ENCODE data around the gene PKNOX2.

PKNOX2 gene

DNA sequence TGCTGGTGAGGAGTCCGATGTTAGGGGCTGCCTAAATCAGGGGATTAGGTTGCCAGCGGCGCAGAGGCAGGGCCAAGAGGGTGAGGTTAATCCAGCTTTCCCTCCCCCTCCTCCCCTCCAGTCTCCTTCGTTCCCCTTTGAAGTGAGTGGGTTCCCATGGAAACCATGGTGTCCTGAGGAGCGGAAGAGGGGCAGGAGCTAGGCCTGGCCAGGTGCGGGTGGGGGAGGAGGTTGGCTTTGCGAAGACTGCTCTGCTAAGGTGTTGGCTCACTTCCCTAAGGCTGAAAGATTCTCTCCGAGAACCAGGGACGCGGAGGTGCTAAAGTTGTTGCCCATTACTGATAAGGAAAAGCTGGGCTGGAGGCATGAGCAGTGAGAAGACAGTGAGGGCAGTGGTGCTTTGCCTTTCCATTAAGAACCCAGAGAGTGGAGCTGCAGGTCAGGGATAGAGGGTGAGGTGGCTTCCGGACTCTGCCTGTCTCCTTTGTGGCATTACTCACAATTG is 206.9 kb downstream of the PKNOX2 start:
- Histone ChIP-seq H3K9ac (ENCODE audit: low read depth, low read length) (peak overlapping the region; percentile 27; the same call in 1 of the 2 replicates), H3K27ac (ENCODE audit: low read depth, low read length) (peak overlapping the region; percentile 55), H3K4me3 (ENCODE audit: low read length) (peak overlapping the region; percentile 38), H3K36me3 (ENCODE audit: insufficient read depth, low read length) (no peaks in the 10 kb centered on the region), H3K9me3 (ENCODE audit: insufficient read depth, low read depth, low read length) (no peaks in the 10 kb centered on the region), H3K4me1 (ENCODE audit: insufficient read depth, low read length) (peaks cover 41% of the 10 kb centered on the region), H3K27me3 (ENCODE audit: insufficient read depth, low read length) (no peaks in the 10 kb centered on the region)
- WGBS = 4% methylated on average over 8 of the region's 11 CpGs

GRCh38 chr11:125372088-125372487 is 207.5 kb downstream of the PKNOX2 start:
- Histone ChIP-seq H3K4me1 (ENCODE audit: insufficient read depth, low read length) (peaks cover 41% of the 10 kb centered on the region), H3K9me3 (ENCODE audit: insufficient read depth, low read depth, low read length) (no peaks in the 10 kb centered on the region), H3K36me3 (ENCODE audit: insufficient read depth, low read length) (no peaks in the 10 kb centered on the region), H3K27me3 (ENCODE audit: insufficient read depth, low read length) (no peaks in the 10 kb centered on the region), H3K9ac (ENCODE audit: low read depth, low read length) (no peak overlapping the region), H3K27ac (ENCODE audit: low read depth, low read length) (0 out of 2 replicates have a peak overlapping the region, but pooled peaks have one; percentile 38), H3K4me3 (ENCODE audit: low read length) (peak overlapping the region; percentile 38)
- 67% methylated on average over 14 of the region's 14 CpGs for WGBS

DNA sequence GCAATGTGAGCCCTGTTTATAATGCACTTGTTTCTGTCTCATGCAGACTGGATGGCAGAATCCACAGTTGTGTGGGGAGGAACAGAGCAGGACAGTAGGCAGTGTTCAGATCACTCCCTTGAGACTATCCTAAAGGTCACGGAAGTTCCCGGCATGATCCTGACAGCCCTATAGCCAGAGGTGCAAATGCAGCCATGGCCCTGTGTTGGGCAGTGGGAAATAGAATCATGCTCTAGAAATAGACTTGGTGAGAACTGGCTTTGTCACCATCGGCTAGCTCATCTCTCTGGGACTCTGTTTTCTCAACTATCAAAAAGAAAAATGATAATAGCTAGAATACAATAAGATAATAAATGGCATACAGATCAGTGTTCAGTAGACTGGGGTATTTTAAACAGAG is 208.4 kb downstream of the PKNOX2 start:
- no peak overlapping the region for H3K9ac ChIP-seq (ENCODE audit: low read depth, low read length)
- H3K27ac ChIP-seq (ENCODE audit: low read depth, low read length) = no peak overlapping the region
- no peak overlapping the region for H3K4me3 ChIP-seq (ENCODE audit: low read length)
- no peaks in the 10 kb centered on the region for H3K27me3 ChIP-seq (ENCODE audit: insufficient read depth, low read length)
- 92% methylated on average over 2 of the region's 3 CpGs for WGBS
- no peaks in the 10 kb centered on the region for H3K9me3 ChIP-seq (ENCODE audit: insufficient read depth, low read depth, low read length)
- peaks cover 41% of the 10 kb centered on the region for H3K4me1 ChIP-seq (ENCODE audit: insufficient read depth, low read length)
- H3K36me3 ChIP-seq (ENCODE audit: insufficient read depth, low read length) = no peaks in the 10 kb centered on the region

DNA sequence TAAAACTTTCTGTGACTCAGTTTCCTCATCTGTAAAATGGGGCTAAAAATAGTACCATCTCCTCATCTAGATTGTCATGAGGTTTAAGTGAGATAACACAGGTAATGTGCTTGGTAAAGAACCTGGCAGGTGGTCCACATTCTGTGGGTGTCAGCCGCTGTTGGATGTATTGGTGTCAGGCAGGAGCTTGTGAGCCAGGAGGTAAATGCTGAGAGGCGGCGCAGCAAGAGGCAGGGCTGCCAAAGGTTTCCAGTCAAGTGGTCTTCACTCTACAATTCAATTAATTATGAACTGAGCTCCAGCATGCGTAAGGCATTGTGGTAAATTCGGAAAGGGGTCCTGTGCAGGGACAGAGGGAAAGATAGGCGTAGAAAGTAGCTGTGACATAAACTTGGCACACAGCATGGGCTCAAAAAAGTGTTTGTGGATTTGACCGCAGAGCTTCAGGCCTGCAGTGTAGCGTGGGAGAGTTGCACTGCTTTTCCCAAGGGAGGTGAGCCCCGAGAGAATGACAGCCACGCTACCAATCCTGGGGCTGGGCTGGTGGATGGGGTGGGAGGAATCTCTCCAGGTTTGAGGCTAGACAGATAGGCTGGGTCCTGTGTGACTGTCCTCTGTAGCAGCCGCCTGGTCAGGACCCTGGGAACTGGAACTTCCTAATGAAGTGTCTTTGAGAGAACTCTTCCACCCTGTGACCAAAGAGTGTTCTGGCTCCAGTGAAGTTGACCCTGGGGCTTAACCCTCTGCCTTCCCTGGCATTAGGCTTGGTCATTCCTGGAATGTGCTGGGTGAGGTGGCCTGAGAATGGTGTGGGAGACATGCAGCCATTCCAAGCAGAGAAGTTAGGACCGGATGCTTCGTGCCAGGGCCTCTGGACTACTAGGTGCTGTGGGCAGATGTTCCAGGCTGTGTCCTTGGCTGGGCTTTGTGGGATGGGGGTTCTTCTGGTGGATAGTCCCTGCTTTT is 209.2 kb downstream of the PKNOX2 start:
- WGBS = 93% methylated on average over 13 of the region's 13 CpGs
- Histone ChIP-seq H3K36me3 (ENCODE audit: insufficient read depth, low read length) (no peaks in the 10 kb centered on the region), H3K27ac (ENCODE audit: low read depth, low read length) (no peak overlapping the region), H3K9ac (ENCODE audit: low read depth, low read length) (no peak overlapping the region), H3K4me1 (ENCODE audit: insufficient read depth, low read length) (peaks cover 41% of the 10 kb centered on the region), H3K27me3 (ENCODE audit: insufficient read depth, low read length) (no peaks in the 10 kb centered on the region), H3K9me3 (ENCODE audit: insufficient read depth, low read depth, low read length) (no peaks in the 10 kb centered on the region), H3K4me3 (ENCODE audit: low read length) (no peak overlapping the region)

DNA sequence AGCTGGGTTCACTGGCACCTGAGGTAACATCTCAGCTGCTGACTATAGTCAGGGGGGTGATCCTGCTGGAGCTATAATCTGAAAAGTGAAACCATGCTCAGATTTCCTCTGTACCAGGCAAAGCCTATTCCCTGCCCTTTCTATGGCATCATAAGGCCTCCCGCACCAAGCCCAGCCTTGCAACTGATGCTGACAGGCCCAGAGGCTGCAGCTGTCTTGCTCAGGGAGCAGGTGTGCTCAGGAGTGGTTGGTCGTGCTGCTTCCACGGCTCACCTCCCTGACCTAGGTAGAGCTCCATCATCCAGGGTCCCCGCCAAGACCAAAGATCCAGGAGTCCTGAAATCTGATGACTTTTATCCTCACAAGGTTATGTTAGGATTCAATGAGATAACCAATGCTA is 209.8 kb downstream of the PKNOX2 start:
- H3K9me3 ChIP-seq (ENCODE audit: insufficient read depth, low read depth, low read length) = no peaks in the 10 kb centered on the region
- peaks cover 40% of the 10 kb centered on the region for H3K4me1 ChIP-seq (ENCODE audit: insufficient read depth, low read length)
- no peaks in the 10 kb centered on the region for H3K27me3 ChIP-seq (ENCODE audit: insufficient read depth, low read length)
- 93% methylated on average over 4 of the region's 4 CpGs for WGBS
- H3K27ac ChIP-seq (ENCODE audit: low read depth, low read length) = no peak overlapping the region
- H3K4me3 ChIP-seq (ENCODE audit: low read length) = no peak overlapping the region
- H3K36me3 ChIP-seq (ENCODE audit: insufficient read depth, low read length) = no peaks in the 10 kb centered on the region
- no peak overlapping the region for H3K9ac ChIP-seq (ENCODE audit: low read depth, low read length)

- no peak overlapping the region for H3K9ac ChIP-seq (ENCODE audit: low read depth, low read length)
- no peaks in the 10 kb centered on the region for H3K9me3 ChIP-seq (ENCODE audit: insufficient read depth, low read depth, low read length)
- H3K27me3 ChIP-seq (ENCODE audit: insufficient read depth, low read length) = no peaks in the 10 kb centered on the region
- no peak overlapping the region for H3K4me3 ChIP-seq (ENCODE audit: low read length)
- peaks cover 33% of the 10 kb centered on the region for H3K4me1 ChIP-seq (ENCODE audit: insufficient read depth, low read length)
- no peaks in the 10 kb centered on the region for H3K36me3 ChIP-seq (ENCODE audit: insufficient read depth, low read length)
- no peak overlapping the region for H3K27ac ChIP-seq (ENCODE audit: low read depth, low read length)
- WGBS = 92% methylated on average over 5 of the region's 6 CpGs
These were observed 210.6 kb downstream of the PKNOX2 start for GRCh38 chr11:125375146-125375545.

- no peaks in the 10 kb centered on the region for H3K27me3 ChIP-seq (ENCODE audit: insufficient read depth, low read length)
- H3K9me3 ChIP-seq (ENCODE audit: insufficient read depth, low read depth, low read length) = no peaks in the 10 kb centered on the region
- WGBS = 73% methylated on average over 9 of the region's 9 CpGs
- no peak overlapping the region for H3K4me3 ChIP-seq (ENCODE audit: low read length)
- no peaks in the 10 kb centered on the region for H3K36me3 ChIP-seq (ENCODE audit: insufficient read depth, low read length)
- H3K4me1 ChIP-seq (ENCODE audit: insufficient read depth, low read length) = peaks cover 23% of the 10 kb centered on the region
- no peak overlapping the region for H3K9ac ChIP-seq (ENCODE audit: low read depth, low read length)
- no peak overlapping the region for H3K27ac ChIP-seq (ENCODE audit: low read depth, low read length)
These were observed 211.6 kb downstream of the PKNOX2 start for GRCh38 chr11:125376117-125376516.

DNA sequence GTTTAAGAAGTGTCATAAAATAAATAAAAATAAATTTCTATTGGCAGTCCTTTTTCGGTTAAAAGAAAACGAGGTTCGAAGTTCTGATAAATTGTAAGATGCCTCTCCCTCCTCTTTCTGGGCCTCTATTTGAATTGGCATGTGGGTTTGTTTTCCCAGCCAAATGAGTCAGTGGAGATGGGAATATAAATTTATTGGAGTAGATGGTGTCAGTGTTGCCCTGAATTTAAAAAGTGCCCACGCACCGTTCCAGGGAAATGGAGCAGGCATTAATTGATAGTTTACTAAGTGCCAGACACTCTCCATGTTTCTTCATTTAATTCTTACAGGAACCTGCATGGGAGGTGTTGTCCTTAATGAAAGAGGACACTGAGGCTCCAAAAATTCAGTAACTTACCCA is 212.3 kb downstream of the PKNOX2 start:
- no peak overlapping the region for H3K9ac ChIP-seq (ENCODE audit: low read depth, low read length)
- no peaks in the 10 kb centered on the region for H3K9me3 ChIP-seq (ENCODE audit: insufficient read depth, low read depth, low read length)
- H3K4me3 ChIP-seq (ENCODE audit: low read length) = no peak overlapping the region
- H3K36me3 ChIP-seq (ENCODE audit: insufficient read depth, low read length) = no peaks in the 10 kb centered on the region
- 88% methylated on average over 5 of the region's 5 CpGs for WGBS
- H3K27me3 ChIP-seq (ENCODE audit: insufficient read depth, low read length) = no peaks in the 10 kb centered on the region
- no peak overlapping the region for H3K27ac ChIP-seq (ENCODE audit: low read depth, low read length)
- H3K4me1 ChIP-seq (ENCODE audit: insufficient read depth, low read length) = peaks cover 18% of the 10 kb centered on the region

- WGBS = 96% methylated on average over 7 of the region's 7 CpGs
These were observed 213.5 kb downstream of the PKNOX2 start for GRCh38 chr11:125378083-125378482.

GRCh38 chr11:125378571-125378970 is 214.0 kb downstream of the PKNOX2 start:
- H3K9ac ChIP-seq (ENCODE audit: low read depth, low read length) = no peak overlapping the region
- no peaks in the 10 kb centered on the region for H3K36me3 ChIP-seq (ENCODE audit: insufficient read depth, low read length)
- no peak overlapping the region for H3K4me3 ChIP-seq (ENCODE audit: low read length)
- H3K4me1 ChIP-seq (ENCODE audit: insufficient read depth, low read length) = peaks cover 8% of the 10 kb centered on the region
- H3K27me3 ChIP-seq (ENCODE audit: insufficient read depth, low read length) = no peaks in the 10 kb centered on the region
- no peaks in the 10 kb centered on the region for H3K9me3 ChIP-seq (ENCODE audit: insufficient read depth, low read depth, low read length)
- 90% methylated on average over 6 of the region's 6 CpGs for WGBS
- no peak overlapping the region for H3K27ac ChIP-seq (ENCODE audit: low read depth, low read length)

More at GRCh38 chr11:125378083-125378482, 213.5 kb downstream of the PKNOX2 start:
- no peak overlapping the region for H3K27ac ChIP-seq (ENCODE audit: low read depth, low read length)
- no peaks in the 10 kb centered on the region for H3K27me3 ChIP-seq (ENCODE audit: insufficient read depth, low read length)
- H3K36me3 ChIP-seq (ENCODE audit: insufficient read depth, low read length) = no peaks in the 10 kb centered on the region
- H3K4me3 ChIP-seq (ENCODE audit: low read length) = no peak overlapping the region
- H3K9me3 ChIP-seq (ENCODE audit: insufficient read depth, low read depth, low read length) = no peaks in the 10 kb centered on the region
- H3K4me1 ChIP-seq (ENCODE audit: insufficient read depth, low read length) = peaks cover 8% of the 10 kb centered on the region
- H3K9ac ChIP-seq (ENCODE audit: low read depth, low read length) = no peak overlapping the region

DNA sequence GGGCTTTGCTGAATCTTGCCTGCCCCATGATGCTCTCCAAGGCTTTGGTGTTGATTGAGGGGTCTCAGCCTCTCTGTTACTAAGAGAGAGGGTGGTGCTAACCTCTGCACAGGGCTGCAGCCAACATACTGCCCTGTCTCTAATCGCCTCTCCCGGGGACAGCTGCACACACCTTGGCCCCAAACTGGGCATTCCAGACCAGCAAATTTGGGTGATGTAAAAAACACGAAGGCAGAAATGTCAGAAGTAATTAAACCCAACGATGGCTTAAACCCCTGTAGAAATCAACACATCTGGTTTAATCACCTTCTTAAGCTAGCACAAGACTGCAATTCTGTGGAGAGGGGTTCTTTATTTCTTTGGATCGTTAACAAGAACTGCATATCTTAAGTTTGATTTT is 215.0 kb downstream of the PKNOX2 start:
- 84% methylated on average over 5 of the region's 5 CpGs for WGBS
- H3K27me3 ChIP-seq (ENCODE audit: insufficient read depth, low read length) = no peaks in the 10 kb centered on the region
- H3K4me1 ChIP-seq (ENCODE audit: insufficient read depth, low read length) = peaks cover 8% of the 10 kb centered on the region

More for the DNA sequence above, 215.0 kb downstream of the PKNOX2 start:
- Histone ChIP-seq H3K9me3 (ENCODE audit: insufficient read depth, low read depth, low read length) (no peaks in the 10 kb centered on the region), H3K36me3 (ENCODE audit: insufficient read depth, low read length) (no peaks in the 10 kb centered on the region), H3K4me3 (ENCODE audit: low read length) (no peak overlapping the region), H3K9ac (ENCODE audit: low read depth, low read length) (no peak overlapping the region), H3K27ac (ENCODE audit: low read depth, low read length) (no peak overlapping the region)
